GM19395 (cell line): ENCODE results near the gene ACD.

Experiments
- ATAC-seq: cut with Tn5 transposase; IDR thresholded peaks from one replicate; pipeline ENCODE4 v1.9.1; 2021; ENCODE audit warnings: mild to moderate bottlenecking, moderate library complexity; ENCODE audit not compliant: unreplicated experiment

ACD gene

GRCh38 chr16:67648088-67648763 lies 11.8 kb downstream of the ACD start:
- no peak for ATAC-seq

GRCh38 chr16:67647681-67648080 lies 12.4 kb downstream of the ACD start:
- ATAC-seq = no peak

DNA sequence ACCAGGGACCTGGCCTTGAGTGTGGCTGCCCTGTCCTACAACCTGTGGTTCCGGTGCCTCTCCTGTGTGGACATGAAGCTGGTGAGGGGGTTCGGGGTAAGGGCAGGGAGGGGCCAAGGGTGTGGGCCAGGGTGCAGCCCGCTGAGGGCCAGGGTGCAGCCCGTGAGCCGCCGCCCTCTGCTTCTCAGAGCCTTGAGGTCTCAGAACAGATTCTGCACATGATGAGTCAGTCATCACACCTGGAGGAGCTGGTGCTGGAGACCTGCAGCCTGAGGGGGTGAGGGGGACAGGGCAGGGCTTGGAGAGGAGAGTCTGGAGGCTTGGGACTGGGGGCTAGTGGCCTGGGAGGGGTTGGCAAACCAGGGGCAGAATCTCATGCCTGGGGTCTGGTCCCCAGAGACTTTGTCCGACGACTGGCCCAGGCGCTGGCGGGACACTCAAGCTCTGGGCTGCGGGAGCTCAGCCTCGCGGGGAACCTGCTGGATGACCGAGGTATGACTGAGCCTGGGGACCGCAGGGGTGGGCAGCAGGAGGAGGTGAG lies 12.9 kb downstream of the ACD start:
- no peak for ATAC-seq

DNA sequence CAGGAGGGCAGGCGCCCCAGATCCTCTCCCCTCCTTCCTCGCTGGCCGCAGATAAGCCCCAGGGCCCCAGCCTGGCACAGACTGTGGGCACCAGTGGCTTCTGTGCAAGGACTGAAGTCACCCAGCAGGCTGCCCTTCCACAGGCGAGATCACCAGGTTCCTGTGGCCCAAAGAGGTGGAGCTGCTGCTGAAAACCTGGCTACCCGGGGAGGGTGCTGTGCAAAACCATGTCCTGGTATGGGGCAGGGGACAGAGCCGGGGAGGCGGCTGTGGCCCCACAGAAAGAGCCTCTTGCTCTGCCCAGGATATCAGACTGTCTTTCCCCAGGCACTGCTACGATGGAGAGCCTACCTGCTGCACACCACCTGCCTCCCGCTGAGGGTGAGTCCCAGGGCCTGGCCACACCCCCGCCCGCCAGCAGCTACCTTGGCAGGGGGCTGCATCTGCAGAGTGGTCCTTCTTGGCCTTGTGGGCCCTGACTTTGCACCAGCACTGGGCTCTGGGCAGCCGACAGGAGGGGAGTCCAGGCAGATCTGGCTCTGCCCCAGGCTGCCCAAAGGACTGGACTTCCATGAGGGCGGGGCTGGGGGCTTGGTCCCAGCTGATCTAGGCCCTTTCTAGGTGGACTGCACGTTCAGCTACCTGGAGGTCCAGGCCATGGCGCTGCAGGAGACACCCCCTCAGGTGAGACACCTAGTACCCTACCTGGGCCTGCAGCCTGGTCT lies 14.5 kb downstream of the ACD start:
- peak; percentile 12 for ATAC-seq

DNA sequence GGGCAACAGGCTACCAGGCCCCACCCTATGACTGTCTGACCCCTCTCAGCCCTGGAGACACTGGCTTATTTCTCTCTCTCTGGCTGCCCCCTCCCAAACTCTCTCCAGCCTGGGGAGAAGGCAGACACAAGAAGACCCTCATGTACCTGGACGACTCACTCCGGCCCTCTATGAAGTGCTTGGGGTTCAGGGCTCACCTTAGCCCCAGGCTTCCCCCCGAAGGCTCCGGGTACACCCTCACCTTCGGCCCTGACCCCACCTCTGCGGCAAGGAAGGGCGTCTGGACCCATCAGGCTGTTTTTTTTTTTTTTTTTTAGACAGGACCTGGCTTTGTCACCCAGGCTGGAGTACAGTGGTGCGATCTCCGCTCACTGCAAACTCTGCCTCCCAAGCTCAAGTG lies 16.0 kb downstream of the ACD start:
- ATAC-seq = no peak

DNA sequence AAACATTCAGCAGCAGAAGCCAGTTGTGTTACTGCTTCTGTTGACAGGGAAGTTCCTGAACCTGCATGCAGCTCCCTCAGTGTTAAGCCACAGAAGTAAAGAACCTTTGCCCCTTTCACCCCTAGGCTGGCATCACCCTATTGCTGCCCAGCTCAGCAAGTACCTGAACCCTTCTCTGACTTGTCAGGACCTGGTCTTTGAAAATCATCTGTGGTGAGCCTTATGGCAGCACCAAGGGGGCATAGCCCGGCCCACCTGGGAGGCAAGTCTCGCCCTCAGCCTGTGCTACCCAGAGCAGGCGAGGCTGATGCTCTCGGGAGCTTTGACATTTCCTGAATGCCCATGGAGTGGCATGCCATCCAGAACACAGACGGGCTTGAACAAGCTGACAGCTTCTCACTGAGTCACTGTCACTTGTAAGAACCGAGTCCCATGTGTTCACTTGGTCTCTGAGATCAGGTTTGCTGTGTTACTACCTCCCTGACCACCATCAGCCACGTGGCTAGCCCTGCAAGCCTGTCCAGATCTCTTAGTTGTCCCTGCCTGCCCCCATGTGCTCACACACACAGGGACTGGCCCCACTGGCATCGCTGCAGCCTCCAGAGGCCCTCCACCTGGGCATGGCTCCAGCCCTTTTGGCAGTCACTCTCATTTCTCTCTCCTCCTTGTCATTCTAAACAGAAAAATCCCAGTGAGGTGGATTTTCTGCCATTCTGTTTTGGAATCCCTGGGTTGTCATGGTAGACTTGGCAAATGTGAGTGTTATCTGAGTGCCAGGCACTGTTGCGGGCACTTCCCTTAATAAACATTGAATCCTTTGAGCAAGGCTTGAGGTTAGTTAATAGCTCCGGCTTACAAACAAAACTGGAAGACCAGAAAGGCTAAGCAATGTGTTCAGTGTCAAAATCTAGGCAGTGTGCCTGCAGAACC lies 18.0 kb downstream of the ACD start:
- ATAC-seq = no peak

GRCh38 chr16:67637625-67638024 lies 22.4 kb downstream of the ACD start:
- no peak for ATAC-seq

DNA sequence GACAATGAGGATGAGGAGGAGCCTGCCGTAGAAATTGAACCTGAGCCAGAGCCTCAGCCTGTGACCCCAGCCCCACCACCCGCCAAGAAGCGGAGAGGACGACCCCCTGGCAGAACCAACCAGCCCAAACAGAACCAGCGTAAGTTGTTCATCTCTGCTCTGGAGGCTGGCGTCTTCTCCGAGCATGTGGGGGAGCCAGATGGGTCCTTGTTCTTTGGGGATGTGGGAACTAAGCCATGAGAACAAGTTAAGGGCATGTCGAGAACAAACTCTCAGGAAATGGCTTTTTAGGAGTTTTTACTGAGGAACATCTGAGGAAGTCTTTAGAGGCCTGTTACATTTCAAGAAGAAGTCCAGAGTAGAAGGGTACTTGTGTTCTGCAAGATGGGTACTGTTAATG lies 23.3 kb downstream of the ACD start:
- ATAC-seq = no peak

DNA sequence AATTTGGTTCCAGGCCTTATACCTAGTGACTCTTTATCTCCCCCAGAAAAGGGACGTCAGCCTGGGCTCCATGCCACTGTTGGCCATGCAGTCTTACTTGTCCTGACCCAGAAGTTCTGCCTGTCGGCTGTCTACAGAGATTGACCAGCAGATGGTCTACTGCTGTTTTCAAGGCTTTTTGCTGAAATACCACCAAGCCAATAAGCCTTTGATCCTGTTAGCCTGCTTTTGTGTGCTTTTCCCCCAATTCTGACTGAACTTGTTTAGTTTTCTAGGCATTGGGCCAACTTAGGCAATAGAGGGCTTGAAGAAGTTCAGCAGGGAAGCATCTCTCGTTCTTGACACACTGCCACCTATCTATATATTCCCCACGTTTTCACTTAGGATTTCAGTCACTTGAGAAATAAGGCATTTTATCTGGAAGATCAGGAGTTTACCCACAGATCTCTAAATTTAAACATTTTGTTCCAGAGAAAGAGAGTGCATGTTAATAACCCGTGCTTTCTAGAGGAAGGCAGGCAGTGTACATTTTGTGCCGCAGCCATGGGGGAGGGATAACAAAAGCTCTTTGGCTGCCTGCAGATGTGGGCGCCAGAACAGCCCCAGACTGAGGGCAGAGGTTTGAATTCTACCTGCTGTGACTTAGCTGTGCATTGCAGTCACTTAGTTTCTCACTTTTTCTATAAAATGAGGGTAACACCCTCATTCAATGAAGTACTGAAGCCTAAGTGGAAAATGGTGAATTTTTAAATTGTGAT lies 27.5 kb downstream of the ACD start:
- no peak for ATAC-seq

GRCh38 chr16:67628216-67628615 lies 31.8 kb downstream of the ACD start:
- no peak for ATAC-seq

DNA sequence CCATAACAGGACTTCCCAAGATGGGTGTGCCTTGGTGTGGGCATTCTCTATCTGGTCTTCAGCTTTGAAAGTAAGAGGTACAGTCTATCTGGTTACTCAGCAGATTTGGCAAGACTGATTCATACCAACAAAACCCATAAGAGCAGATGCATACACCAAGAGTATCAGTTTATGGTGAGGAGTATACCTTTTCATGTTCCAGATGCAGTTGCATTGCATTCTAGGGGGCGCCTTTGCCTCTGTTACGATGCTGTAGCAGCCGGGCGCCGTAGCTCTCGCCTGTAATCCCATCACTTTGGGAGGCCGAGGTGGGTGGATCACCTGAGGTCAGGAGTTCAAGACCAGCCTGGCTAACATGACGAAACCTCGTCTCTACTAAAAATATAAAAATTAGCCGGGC lies 46.3 kb downstream of the ACD start:
- ATAC-seq = no peak

- no peak for ATAC-seq
Observed at GRCh38 chr16:67608364-67608763, 51.7 kb downstream of the ACD start.
